Measurements from ENCODE around the gene BCO2. TPM values are rescaled to one million over a fixed set of nuclear protein-coding genes. Genes with fewer than 3 reads are reported as not detected.

BCO2 gene
- total RNA-seq, 4 donors from 2014 or later, result 4.4 to 33.6 (median 18.3) TPM

DNA sequence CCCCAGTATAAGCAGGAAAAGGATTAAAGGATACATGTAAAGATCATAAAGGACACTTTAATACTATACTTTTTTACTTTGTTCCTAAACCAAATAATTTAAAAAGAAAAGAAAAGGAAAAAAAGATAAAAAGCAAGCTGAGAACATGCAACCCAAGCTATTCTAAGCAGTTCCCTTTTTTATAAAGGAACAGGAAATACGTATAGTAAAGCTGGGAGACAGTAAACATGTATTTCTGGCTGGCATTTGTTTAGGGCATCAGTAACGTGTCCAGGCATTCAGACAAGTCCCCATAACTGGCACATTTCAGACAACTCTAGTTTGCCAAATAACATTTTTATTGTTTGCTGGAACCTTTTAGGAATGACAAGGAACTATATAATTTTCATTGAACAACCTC lies 24.9 kb downstream of the BCO2 start:
- no peak for DNase-seq (ENCODE audit: low spot score)

DNA sequence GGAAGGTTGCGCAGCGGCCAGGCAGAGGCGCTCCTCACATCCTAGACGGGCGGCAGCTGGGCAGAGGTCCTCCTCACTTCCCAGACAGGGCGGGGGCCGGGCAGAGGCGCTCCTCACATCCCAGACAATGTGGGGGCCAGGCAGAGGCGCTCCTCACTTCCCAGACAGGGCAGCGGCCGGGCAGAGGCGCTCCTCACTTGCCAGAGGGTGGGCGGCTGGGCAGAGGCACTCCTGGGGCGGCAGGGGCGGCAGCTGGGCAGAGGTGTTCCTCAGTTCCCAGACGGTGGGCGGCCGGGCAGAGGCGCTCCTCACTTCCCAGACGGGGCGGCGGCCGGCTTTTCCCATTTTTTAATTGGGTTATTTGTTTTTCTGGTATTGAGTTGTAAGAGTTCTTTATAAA lies 30.8 kb downstream of the BCO2 start:
- ATAC-seq (ENCODE audit: low FRiP score) (no peak), DNase-seq (ENCODE audit: low spot score) (no peak)
- TF ChIP-seq, protein P1, sequence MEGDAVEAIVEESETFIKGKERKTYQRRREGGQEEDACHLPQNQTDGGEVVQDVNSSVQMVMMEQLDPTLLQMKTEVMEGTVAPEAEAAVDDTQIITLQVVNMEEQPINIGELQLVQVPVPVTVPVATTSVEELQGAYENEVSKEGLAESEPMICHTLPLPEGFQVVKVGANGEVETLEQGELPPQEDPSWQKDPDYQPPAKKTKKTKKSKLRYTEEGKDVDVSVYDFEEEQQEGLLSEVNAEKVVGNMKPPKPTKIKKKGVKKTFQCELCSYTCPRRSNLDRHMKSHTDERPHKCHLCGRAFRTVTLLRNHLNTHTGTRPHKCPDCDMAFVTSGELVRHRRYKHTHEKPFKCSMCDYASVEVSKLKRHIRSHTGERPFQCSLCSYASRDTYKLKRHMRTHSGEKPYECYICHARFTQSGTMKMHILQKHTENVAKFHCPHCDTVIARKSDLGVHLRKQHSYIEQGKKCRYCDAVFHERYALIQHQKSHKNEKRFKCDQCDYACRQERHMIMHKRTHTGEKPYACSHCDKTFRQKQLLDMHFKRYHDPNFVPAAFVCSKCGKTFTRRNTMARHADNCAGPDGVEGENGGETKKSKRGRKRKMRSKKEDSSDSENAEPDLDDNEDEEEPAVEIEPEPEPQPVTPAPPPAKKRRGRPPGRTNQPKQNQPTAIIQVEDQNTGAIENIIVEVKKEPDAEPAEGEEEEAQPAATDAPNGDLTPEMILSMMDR (IDR thresholded peaks at IDR 0.05), result no peak

More for the DNA sequence above, 24.9 kb downstream of the BCO2 start:
- ATAC-seq (ENCODE audit: low FRiP score), result no peak
- TF ChIP-seq, protein P1 (IDR thresholded peaks at IDR 0.05), result no peak

DNA sequence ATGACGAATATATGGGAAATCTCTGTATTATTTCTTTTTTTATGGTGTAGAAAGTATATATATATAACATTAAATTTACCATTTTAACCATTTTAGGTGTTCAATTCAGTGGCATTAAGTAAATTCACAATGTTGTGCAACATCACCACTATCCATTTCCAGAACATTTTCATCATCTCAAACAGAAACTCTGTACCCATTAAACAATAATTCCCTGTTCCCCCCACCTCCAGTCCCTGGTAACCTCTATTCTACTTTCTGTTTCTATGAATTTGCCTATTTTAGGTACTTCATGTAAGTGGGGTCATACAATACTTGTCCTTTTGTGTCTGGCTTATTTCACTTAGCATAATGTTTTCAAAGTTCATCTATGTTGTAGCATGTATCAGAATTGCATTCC lies 35.6 kb downstream of the BCO2 start:
- no peak for ATAC-seq (ENCODE audit: low FRiP score)
- DNase-seq (ENCODE audit: low spot score), result no peak
- TF ChIP-seq, protein P1 (IDR thresholded peaks at IDR 0.05), result no peak

DNA sequence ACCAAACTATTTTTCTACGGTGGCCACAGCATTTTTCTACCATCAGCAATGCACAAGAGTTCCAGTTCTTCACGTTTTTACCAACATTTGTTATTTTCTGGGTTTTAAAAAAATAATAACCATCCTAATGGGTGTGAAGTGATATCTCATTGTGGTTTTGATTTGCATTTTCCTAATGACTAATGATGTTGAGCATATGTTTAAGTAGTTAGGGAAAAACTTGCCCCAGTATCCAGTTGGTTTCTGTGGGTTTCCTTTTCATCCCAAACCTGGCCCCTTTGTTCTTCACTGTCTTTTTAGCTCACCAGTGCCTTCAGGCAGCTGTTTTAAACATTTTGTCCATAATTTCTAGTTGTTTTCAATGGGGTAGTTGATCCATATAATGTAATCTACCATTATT lies 36.2 kb downstream of the BCO2 start:
- TF ChIP-seq, protein P1 (IDR thresholded peaks at IDR 0.05), result no peak
- ATAC-seq (ENCODE audit: low FRiP score) (no peak), DNase-seq (ENCODE audit: low spot score) (no peak)

DNA sequence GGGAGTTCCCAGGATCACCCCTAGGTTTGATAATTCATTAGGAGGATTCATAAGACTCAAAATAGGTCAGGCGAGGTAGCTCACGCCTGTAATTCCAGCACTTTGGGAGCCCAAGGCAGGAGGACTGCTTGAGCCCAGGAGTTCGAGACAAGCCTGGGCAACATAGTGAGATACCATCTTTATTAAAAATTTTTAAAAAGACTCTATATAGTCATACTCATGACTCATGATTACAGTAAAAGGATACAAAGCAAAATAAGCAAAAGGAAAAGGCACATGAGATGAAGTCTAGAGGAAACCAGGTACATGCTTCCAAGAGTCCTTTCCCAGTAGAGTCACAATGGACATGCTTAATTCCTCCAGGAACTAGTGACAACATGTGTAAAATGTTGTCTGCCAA lies 37.0 kb downstream of the BCO2 start:
- TF ChIP-seq, protein P1 (IDR thresholded peaks at IDR 0.05), result no peak
- DNase-seq (ENCODE audit: low spot score) (no peak), ATAC-seq (ENCODE audit: low FRiP score) (peak; percentile 51)

DNA sequence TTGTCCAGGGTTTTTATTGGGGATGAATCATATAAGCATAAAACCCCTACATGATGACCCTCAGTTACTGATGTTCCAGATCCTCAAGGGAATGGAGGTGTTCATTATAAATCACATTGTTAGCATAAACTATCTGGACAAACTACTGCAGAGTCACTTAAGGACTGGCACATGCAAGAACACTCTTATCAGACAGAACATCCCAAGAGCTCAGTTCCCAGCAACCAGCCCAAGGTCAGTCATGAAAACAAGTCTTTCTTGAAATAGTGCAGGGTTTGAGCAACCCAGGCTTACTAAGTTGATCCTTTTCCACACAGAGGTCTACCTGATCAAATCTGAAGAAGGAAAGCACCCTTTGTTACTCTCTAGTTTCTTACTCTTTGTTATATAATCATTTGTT lies 37.4 kb downstream of the BCO2 start:
- TF ChIP-seq, protein P1 (IDR thresholded peaks at IDR 0.05), result no peak
- ATAC-seq (ENCODE audit: low FRiP score), result no peak
- no peak for DNase-seq (ENCODE audit: low spot score)

DNA sequence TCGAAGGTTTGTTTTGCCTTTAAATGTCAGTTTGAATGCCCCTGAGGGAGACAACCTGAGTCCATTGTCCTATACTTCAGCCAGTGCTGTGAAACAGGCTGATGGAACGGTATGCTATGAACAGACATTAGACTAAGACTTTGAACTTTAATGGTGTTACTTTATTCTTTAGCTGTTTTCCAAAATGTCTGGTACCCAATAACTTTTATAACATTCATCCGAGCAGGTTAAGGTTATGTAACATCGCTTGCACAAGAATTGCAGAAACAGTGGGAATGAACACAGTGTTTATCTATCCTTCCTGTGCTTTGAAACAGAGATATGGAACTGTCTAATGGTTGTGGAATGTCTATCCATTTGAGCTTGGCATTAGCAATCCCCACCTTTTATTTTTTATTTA lies 38.4 kb downstream of the BCO2 start:
- TF ChIP-seq, protein P1 (IDR thresholded peaks at IDR 0.05), result no peak
- DNase-seq (ENCODE audit: low spot score) (no peak), ATAC-seq (ENCODE audit: low FRiP score) (peak; percentile 86)
